ENCODE measurements around the gene MGP. TPM values are rescaled to one million over a fixed set of nuclear protein-coding genes. Genes with fewer than 3 reads are reported as not detected.

The MGP gene
- 26.6 and 1,179 TPM in 2 replicates for total RNA-seq (ENCODE audit: low replicate concordance)

GRCh38 chr12:14885718-14886221 lies at the start of gene MGP:
Gene MGP, minus strand, starts transcription at chr12:14885854. Its CDS starts 63 bp downstream, at chr12:14885791.

GRCh38 chr12:14843425-14843887 lies 42.2 kb downstream of the MGP start, which contains the start of gene ART4:
Gene ART4, minus strand, starts transcription at chr12:14843526. Its CDS starts 413 bp downstream, at chr12:14843113.

Other genes with a start within 250 kb of the MGP start
- gene GUCY2C, start 189.3 kb downstream of the MGP start, total RNA-seq (ENCODE audit: low replicate concordance), result not detected in 2 replicates
- 5.6 and 14.1 TPM in 2 replicates for gene WBP11, start 82.4 kb downstream of the MGP start, total RNA-seq (ENCODE audit: low replicate concordance)
- 0.23 and 1.3 TPM in 2 replicates for gene C12orf60, start 82.2 kb downstream of the MGP start, total RNA-seq (ENCODE audit: low replicate concordance)
- gene SMCO3, start 71.7 kb downstream of the MGP start, total RNA-seq (ENCODE audit: low replicate concordance), result 0.23 and 1.1 TPM in 2 replicates
- 0.82 and 33.4 TPM in 2 replicates for gene ART4, start 42.3 kb downstream of the MGP start, total RNA-seq (ENCODE audit: low replicate concordance)
- 0.23 TPM in 1 of 2 replicates, not detected in the other for gene ERP27, start 52.7 kb upstream of the MGP start, total RNA-seq (ENCODE audit: low replicate concordance)
- gene ARHGDIB, start 75.7 kb upstream of the MGP start, total RNA-seq (ENCODE audit: low replicate concordance), result 3.9 and 78.3 TPM in 2 replicates
- gene PDE6H, start 87.2 kb upstream of the MGP start, total RNA-seq (ENCODE audit: low replicate concordance), result not detected in 2 replicates